ENCODE measurements around the gene TMEM244. TPM values are rescaled to one million over a fixed set of nuclear protein-coding genes. Genes with fewer than 3 reads are reported as not detected.

Gene TMEM244
- not detected for total RNA-seq

GRCh38 chr6:129860908-129861665 is at the start of gene TMEM244:
Gene TMEM244 (minus strand): TSS chr6:129861315. CDS start chr6:129861188, 127 bp downstream.
- intact Hi-C loops (cut with DNase I; ENCODE audit: low total_unique reads) = no loop called here
- TF ChIP-seq POLR2A (IDR thresholded peaks at IDR 0.05) = no peak
- TF ChIP-seq POLR2AphosphoS5 (IDR thresholded peaks at IDR 0.05) = no peak
- TF ChIP-seq CTCF (IDR thresholded peaks at IDR 0.05) = no peak
- Histone ChIP-seq H3K9me3 (no peaks in the 10 kb centered on the region), H3K27me3 (no peaks in the 10 kb centered on the region), H3K27ac (no peak within 1 kb of the TSS), H3K4me1 (no peaks in the 10 kb centered on the region), H3K4me3 (peak within 1 kb of the TSS in 2 of 3 donors; percentile 7 to 15), H3K36me3 (no peaks in the 10 kb centered on the region)
- DNase-seq (ENCODE audit: low spot score in 2 of 2) = no peak

- Histone ChIP-seq H3K27me3 (no peaks in the 10 kb centered on the region), H3K36me3 (no peaks in the 10 kb centered on the region), H3K9me3 (no peaks in the 10 kb centered on the region), H3K4me3 (no peak overlapping the region), H3K27ac (no peak overlapping the region), H3K4me1 (no peaks in the 10 kb centered on the region)
- no peak for TF ChIP-seq CTCF (IDR thresholded peaks at IDR 0.05)
- intact Hi-C loops (cut with DNase I; ENCODE audit: low total_unique reads) = no loop called here
- no peak for DNase-seq (ENCODE audit: low spot score in 2 of 2)
Observed at GRCh38 chr6:129908858-129909257, 47.7 kb upstream of the TMEM244 start.

GRCh38 chr6:129908356-129908755 is 47.2 kb upstream of the TMEM244 start:
- no peak for TF ChIP-seq POLR2A (IDR thresholded peaks at IDR 0.05)
- TF ChIP-seq CTCF (IDR thresholded peaks at IDR 0.05) = no peak
- TF ChIP-seq POLR2AphosphoS5 (IDR thresholded peaks at IDR 0.05) = no peak
- intact Hi-C loops (cut with DNase I; ENCODE audit: low total_unique reads) = no loop called here
- H3K4me1 ChIP-seq = no peaks in the 10 kb centered on the region

GRCh38 chr6:129906515-129907077 is 45.5 kb upstream of the TMEM244 start:
- TF ChIP-seq POLR2A (IDR thresholded peaks at IDR 0.05) (no peak), POLR2AphosphoS5 (IDR thresholded peaks at IDR 0.05) (no peak), CTCF (IDR thresholded peaks at IDR 0.05) (no peak)
- H3K4me3 ChIP-seq = no peak overlapping the region
- no peaks in the 10 kb centered on the region for H3K27me3 ChIP-seq
- no peaks in the 10 kb centered on the region for H3K4me1 ChIP-seq
- no peak overlapping the region for H3K27ac ChIP-seq
- no peaks in the 10 kb centered on the region for H3K9me3 ChIP-seq
- H3K36me3 ChIP-seq = no peaks in the 10 kb centered on the region
- intact Hi-C loops (cut with DNase I; ENCODE audit: low total_unique reads) = no loop called here
- no peak for DNase-seq (ENCODE audit: low spot score in 2 of 2)

More at GRCh38 chr6:129908356-129908755, 47.2 kb upstream of the TMEM244 start:
- H3K36me3 ChIP-seq = no peaks in the 10 kb centered on the region
- no peak for DNase-seq (ENCODE audit: low spot score in 2 of 2)
- no peak overlapping the region for H3K27ac ChIP-seq
- no peak overlapping the region for H3K4me3 ChIP-seq
- no peaks in the 10 kb centered on the region for H3K27me3 ChIP-seq
- no peaks in the 10 kb centered on the region for H3K9me3 ChIP-seq

- DNase-seq (ENCODE audit: low spot score in 2 of 2) = no peak
- Histone ChIP-seq H3K9me3 (no peaks in the 10 kb centered on the region), H3K4me3 (no peak overlapping the region), H3K27ac (no peak overlapping the region), H3K4me1 (no peaks in the 10 kb centered on the region), H3K27me3 (no peaks in the 10 kb centered on the region), H3K36me3 (no peaks in the 10 kb centered on the region)
- TF ChIP-seq CTCF (IDR thresholded peaks at IDR 0.05) = no peak
- TF ChIP-seq POLR2A (IDR thresholded peaks at IDR 0.05) = no peak
- no peak for TF ChIP-seq POLR2AphosphoS5 (IDR thresholded peaks at IDR 0.05)
- intact Hi-C loops (cut with DNase I; ENCODE audit: low total_unique reads) = no loop called here
Observed at GRCh38 chr6:129903082-129903481, 42.0 kb upstream of the TMEM244 start.

All from breast epithelium (tissue), 4 donors.